Karpas-422 (cell line): ENCODE data around the gene MPEG1. TPM values are rescaled to one million over a fixed set of nuclear protein-coding genes. Genes with fewer than 3 reads are reported as not detected.

Experiments used
- DNase-seq: peaks from one replicate; pipeline ENCODE4 v3.0.0-alpha.2; 2015
- H2AFZ ChIP-seq: fragments of 200-600 bp; sonication (generic); 2 replicates; pipeline ENCODE4 v1.6.1; 2014; ENCODE audit warnings: antibody characterized with exemption, low read length, mixed read lengths
- H3K27ac ChIP-seq: fragments of 200-600 bp; sonication (generic); 2 replicates; pipeline ENCODE4 v1.5.1; 2014; ENCODE audit warnings: mild to moderate bottlenecking, low read length, moderate library complexity
- H3K27me3 ChIP-seq: fragments of 200-600 bp; sonication (generic); 2 replicates; pipeline ENCODE4 v1.6.1; 2014; ENCODE audit warnings: low read length, mixed read lengths
- H3K36me3 ChIP-seq: fragments of 200-600 bp; sonication (generic); 2 replicates; pipeline ENCODE4 v1.6.1; 2014; ENCODE audit warnings: low read length, mixed read lengths; ENCODE audit not compliant: insufficient read depth
- H3K4me1 ChIP-seq: fragments of 200-600 bp; sonication (generic); 2 replicates; pipeline ENCODE4 v1.6.1; 2014; ENCODE audit warnings: mild to moderate bottlenecking, low read length, mixed read lengths
- H3K4me2 ChIP-seq: fragments of 200-600 bp; sonication (generic); 2 replicates; pipeline ENCODE4 v1.6.1; 2014; ENCODE audit warnings: low read length, low read depth, mild to moderate bottlenecking; ENCODE audit not compliant: poor library complexity, severe bottlenecking
- H3K4me3 ChIP-seq: fragments of 200-600 bp; sonication (generic); 2 replicates; pipeline ENCODE4 v1.5.1; 2014; ENCODE audit warnings: mild to moderate bottlenecking, antibody characterized with exemption, low read length, mixed read lengths
- H3K79me2 ChIP-seq: fragments of 200-600 bp; sonication (generic); 2 replicates; pipeline ENCODE4 v1.6.1; 2014; ENCODE audit warnings: mild to moderate bottlenecking, low read length, mixed read lengths
- H3K9ac ChIP-seq: fragments of 200-600 bp; sonication (generic); 2 replicates; pipeline ENCODE4 v1.6.0; 2014; ENCODE audit warnings: low read length
- H3K9me2 ChIP-seq: fragments of 200-600 bp; sonication (generic), shearing (Covaris generic); replicated peaks from 2 replicates; pipeline ENCODE4 v1.6.0; 2014; ENCODE audit warnings: mild to moderate bottlenecking, low read length, moderate library complexity; ENCODE audit not compliant: insufficient read depth
- H3K9me3 ChIP-seq: fragments of 300-700, 200-600 bp; sonication (generic); 2 replicates; pipeline ENCODE4 v1.6.1; 2014; ENCODE audit warnings: low read length, mixed read lengths
- H4K20me1 ChIP-seq: fragments of 200-600 bp; sonication (generic); 2 replicates; pipeline ENCODE4 v1.6.1; 2014; ENCODE audit warnings: mild to moderate bottlenecking, antibody characterized with exemption, low read length, low read depth; ENCODE audit not compliant: insufficient read depth
- total RNA-seq: library from RNA; depleted of rRNA; stranded (reverse); fragments of >200 nt; shearing (Covaris generic); gene quantifications from 2 replicates; pipeline ENCODE4 v1.2.3, GENCODE V29; 2014; ENCODE audit warnings: low replicate concordance

Gene MPEG1
- total RNA-seq, 1 experiment from 2014 or later: 80.0 TPM

GRCh38 chr11:59249535-59249934 is 36.8 kb upstream of the MPEG1 start:
- no peaks in the 10 kb centered on the region for H3K79me2 ChIP-seq
- no peak overlapping the region for H3K4me3 ChIP-seq
- no peaks in the 10 kb centered on the region for H3K4me1 ChIP-seq
- no peaks in the 10 kb centered on the region for H3K36me3 ChIP-seq
- no peaks in the 10 kb centered on the region for H3K9me3 ChIP-seq
- H3K9ac ChIP-seq: no peak overlapping the region
- no peak for DNase-seq
- H3K9me2 ChIP-seq: no peaks in the 10 kb centered on the region
- no peak overlapping the region for H2AFZ ChIP-seq
- H3K27me3 ChIP-seq: no peaks in the 10 kb centered on the region
- H3K4me2 ChIP-seq: no peak overlapping the region
- no peaks in the 10 kb centered on the region for H4K20me1 ChIP-seq
- no peak overlapping the region for H3K27ac ChIP-seq

GRCh38 chr11:59247531-59248227 is 35.0 kb upstream of the MPEG1 start:
- H3K9me3 ChIP-seq: no peaks in the 10 kb centered on the region
- H3K27me3 ChIP-seq: no peaks in the 10 kb centered on the region
- no peaks in the 10 kb centered on the region for H3K4me1 ChIP-seq
- H3K79me2 ChIP-seq: no peaks in the 10 kb centered on the region
- no peak overlapping the region for H3K4me2 ChIP-seq
- no peaks in the 10 kb centered on the region for H4K20me1 ChIP-seq
- H3K27ac ChIP-seq: no peak overlapping the region
- H3K36me3 ChIP-seq: no peaks in the 10 kb centered on the region
- H3K9ac ChIP-seq: no peak overlapping the region
- H2AFZ ChIP-seq: no peak overlapping the region
- no peak for DNase-seq
- H3K4me3 ChIP-seq: no peak overlapping the region
- H3K9me2 ChIP-seq: no peaks in the 10 kb centered on the region

- no peak overlapping the region for H3K27ac ChIP-seq
- no peaks in the 10 kb centered on the region for H4K20me1 ChIP-seq
- DNase-seq: no peak
- H3K36me3 ChIP-seq: no peaks in the 10 kb centered on the region
- H3K4me1 ChIP-seq: no peaks in the 10 kb centered on the region
- H3K4me2 ChIP-seq: no peak overlapping the region
- H3K9me3 ChIP-seq: 0 out of 2 replicates have a peak, but pooled peaks cover 6% of the 10 kb centered on the region
- no peaks in the 10 kb centered on the region for H3K9me2 ChIP-seq
- no peak overlapping the region for H3K9ac ChIP-seq
- no peaks in the 10 kb centered on the region for H3K79me2 ChIP-seq
- no peak overlapping the region for H3K4me3 ChIP-seq
- no peak overlapping the region for H2AFZ ChIP-seq
- H3K27me3 ChIP-seq: no peaks in the 10 kb centered on the region
These were observed 30.9 kb upstream of the MPEG1 start for GRCh38 chr11:59243633-59244032.

- Histone ChIP-seq H3K4me2 (no peak overlapping the region), H4K20me1 (no peaks in the 10 kb centered on the region), H3K4me3 (no peak overlapping the region), H3K9me3 (0 out of 2 replicates have a peak, but pooled peaks cover 6% of the 10 kb centered on the region), H3K9ac (no peak overlapping the region), H2AFZ (no peak overlapping the region), H3K27me3 (no peaks in the 10 kb centered on the region), H3K27ac (no peak overlapping the region), H3K4me1 (no peaks in the 10 kb centered on the region), H3K79me2 (no peaks in the 10 kb centered on the region), H3K36me3 (no peaks in the 10 kb centered on the region), H3K9me2 (no peaks in the 10 kb centered on the region)
- no peak for DNase-seq
These were observed 27.6 kb upstream of the MPEG1 start for GRCh38 chr11:59240322-59240721.

- Histone ChIP-seq H3K4me2 (no peak overlapping the region), H3K27ac (no peak overlapping the region), H3K4me3 (no peak overlapping the region), H3K9ac (no peak overlapping the region), H3K9me2 (no peaks in the 10 kb centered on the region), H3K79me2 (no peaks in the 10 kb centered on the region), H3K27me3 (no peaks in the 10 kb centered on the region), H4K20me1 (no peaks in the 10 kb centered on the region), H3K4me1 (peaks cover 24% of the 10 kb centered on the region), H2AFZ (no peak overlapping the region), H3K36me3 (no peaks in the 10 kb centered on the region), H3K9me3 (no peaks in the 10 kb centered on the region)
- DNase-seq: no peak
These were observed 13.7 kb upstream of the MPEG1 start for GRCh38 chr11:59226396-59226795.

- Histone ChIP-seq H3K27ac (no peak overlapping the region), H3K9me3 (no peaks in the 10 kb centered on the region), H4K20me1 (no peaks in the 10 kb centered on the region), H3K27me3 (no peaks in the 10 kb centered on the region), H3K4me2 (no peak overlapping the region), H3K9me2 (no peaks in the 10 kb centered on the region), H3K4me3 (no peak overlapping the region), H3K36me3 (no peaks in the 10 kb centered on the region), H3K4me1 (peaks cover 24% of the 10 kb centered on the region), H3K79me2 (no peaks in the 10 kb centered on the region), H2AFZ (peak overlapping the region; percentile 75), H3K9ac (no peak overlapping the region)
- no peak for DNase-seq
These were observed 12.3 kb upstream of the MPEG1 start for GRCh38 chr11:59225017-59225416.

GRCh38 chr11:59224351-59224928 is 11.7 kb upstream of the MPEG1 start:
- peaks cover 24% of the 10 kb centered on the region for H3K4me1 ChIP-seq
- DNase-seq: peak; percentile 51

GRCh38 chr11:59223611-59224010 is 10.9 kb upstream of the MPEG1 start:
- Histone ChIP-seq H3K79me2 (no peaks in the 10 kb centered on the region), H3K27ac (no peak overlapping the region), H3K36me3 (no peaks in the 10 kb centered on the region), H3K27me3 (no peaks in the 10 kb centered on the region), H3K4me3 (no peak overlapping the region), H4K20me1 (no peaks in the 10 kb centered on the region), H2AFZ (no peak overlapping the region), H3K4me2 (no peak overlapping the region), H3K9ac (no peak overlapping the region), H3K4me1 (peaks cover 31% of the 10 kb centered on the region), H3K9me3 (no peaks in the 10 kb centered on the region), H3K9me2 (no peaks in the 10 kb centered on the region)
- DNase-seq: no peak

More at GRCh38 chr11:59224351-59224928, 11.7 kb upstream of the MPEG1 start:
- Histone ChIP-seq H3K27ac (no peak overlapping the region), H3K9ac (no peak overlapping the region), H2AFZ (peak overlapping the region; percentile 75), H3K9me3 (no peaks in the 10 kb centered on the region), H3K79me2 (no peaks in the 10 kb centered on the region), H4K20me1 (no peaks in the 10 kb centered on the region), H3K4me2 (no peak overlapping the region), H3K4me3 (no peak overlapping the region), H3K9me2 (no peaks in the 10 kb centered on the region), H3K36me3 (no peaks in the 10 kb centered on the region), H3K27me3 (no peaks in the 10 kb centered on the region)
